Renal cortex interstitium (tissue), 11 donors: ENCODE data around the gene PARD6G. TPM values are rescaled to one million over a fixed set of nuclear protein-coding genes. Genes with fewer than 3 reads are reported as not detected.
"Not testable (repeated sequence)": the region's sequence is repeated elsewhere in the genome, so short reads cannot be mapped to it uniquely, and the experiment has no call there.

ENCODE experiments used
- DNase-seq, 11 donors: peaks; one replicate each; pipeline ENCODE4 v3.0.0-alpha.2; 2013; ENCODE audit warnings: low read depth in 9 of 11, low spot score in 4 of 11; ENCODE audit errors: extremely low read depth in 1 of 11
- polyA plus RNA-seq, 3 donors: library from polyadenylated mRNA; unstranded; fragments of 120-200 nt; gene quantifications; one replicate each; pipeline ENCODE4 v1.2.1, GENCODE V29; 2013; ENCODE audit not compliant: insufficient read length in 3 of 3

PARD6G gene
- polyA plus RNA-seq, 3 donors, result 29.4 to 33.8 (median 31.6) TPM

DNA sequence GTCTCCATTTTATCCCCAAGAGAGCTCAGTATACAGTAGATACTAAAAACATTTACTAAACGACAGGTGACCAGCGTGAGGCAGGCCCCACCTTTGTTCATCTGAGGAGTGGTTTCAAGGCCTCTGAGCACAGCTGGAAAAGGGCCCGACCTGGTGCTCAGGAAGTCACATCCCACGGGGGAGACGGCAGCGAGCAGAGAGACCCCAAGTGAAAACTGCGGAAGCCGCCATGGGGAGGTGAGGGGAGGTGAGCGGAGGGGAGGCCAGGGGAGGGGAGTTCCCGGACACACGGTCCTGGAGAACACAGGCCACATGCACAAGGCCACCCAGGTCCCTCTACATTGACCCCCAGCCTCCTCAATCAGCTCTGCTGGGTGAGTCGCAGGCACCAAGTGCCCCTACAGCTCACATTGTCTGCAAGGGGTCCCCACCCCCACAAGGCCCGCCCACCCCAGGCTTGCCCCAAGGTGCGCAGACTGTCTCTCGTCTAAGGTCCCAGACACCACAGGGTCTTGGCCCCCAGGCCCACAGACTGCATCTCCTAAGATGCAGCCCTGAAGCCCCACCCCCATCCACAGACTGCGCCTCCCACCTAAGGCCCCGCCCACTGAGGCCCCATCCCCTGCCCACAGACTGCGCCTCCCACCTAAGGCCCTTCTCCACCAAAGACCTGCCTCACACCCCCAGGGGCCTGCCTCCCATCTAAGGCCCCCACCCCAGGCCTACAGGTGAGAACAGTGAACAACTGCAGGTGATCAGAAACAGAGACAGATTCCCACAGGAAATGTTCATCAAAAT, 19.1 kb downstream of the PARD6G start:
- DNase-seq, result no peak

DNA sequence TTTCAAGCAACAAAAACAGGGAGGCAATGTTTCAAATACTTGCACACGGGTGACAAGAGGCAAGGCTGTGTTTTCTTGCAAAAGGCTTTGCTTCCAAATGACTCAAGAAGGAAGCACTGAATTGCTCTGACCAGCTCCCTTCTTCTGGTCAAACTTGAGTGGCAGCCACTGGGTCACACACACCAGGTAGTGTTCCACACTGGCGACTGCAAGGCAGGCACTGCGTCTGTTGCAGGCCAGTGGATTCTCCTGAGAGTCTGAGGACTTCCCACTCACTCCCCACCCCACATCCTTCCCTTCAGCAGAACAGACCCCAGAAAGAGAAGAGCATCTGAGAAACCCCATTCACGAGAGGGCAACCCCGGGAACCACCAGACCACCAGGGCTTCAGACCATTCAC, 19.8 kb downstream of the PARD6G start:
- no peak for DNase-seq

DNA sequence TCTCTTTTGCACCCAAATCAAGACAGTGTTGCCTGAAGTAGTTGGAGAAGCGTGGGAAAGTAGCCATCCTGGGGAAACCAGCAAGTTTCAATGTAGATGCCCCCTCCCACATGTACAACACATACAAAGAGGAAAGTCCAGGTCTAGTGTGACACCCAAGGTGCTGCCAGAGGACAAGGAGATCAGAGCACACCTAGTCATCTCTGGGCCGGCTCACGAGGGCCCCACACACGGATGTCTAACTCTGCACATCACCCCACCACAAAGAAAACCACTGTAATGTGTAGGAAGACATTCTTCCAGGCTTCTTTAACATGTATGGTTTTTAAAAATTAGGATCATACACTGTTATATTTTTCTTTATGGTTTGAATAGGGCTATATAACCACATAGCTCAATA, 21.6 kb downstream of the PARD6G start:
- no peak for DNase-seq

DNA sequence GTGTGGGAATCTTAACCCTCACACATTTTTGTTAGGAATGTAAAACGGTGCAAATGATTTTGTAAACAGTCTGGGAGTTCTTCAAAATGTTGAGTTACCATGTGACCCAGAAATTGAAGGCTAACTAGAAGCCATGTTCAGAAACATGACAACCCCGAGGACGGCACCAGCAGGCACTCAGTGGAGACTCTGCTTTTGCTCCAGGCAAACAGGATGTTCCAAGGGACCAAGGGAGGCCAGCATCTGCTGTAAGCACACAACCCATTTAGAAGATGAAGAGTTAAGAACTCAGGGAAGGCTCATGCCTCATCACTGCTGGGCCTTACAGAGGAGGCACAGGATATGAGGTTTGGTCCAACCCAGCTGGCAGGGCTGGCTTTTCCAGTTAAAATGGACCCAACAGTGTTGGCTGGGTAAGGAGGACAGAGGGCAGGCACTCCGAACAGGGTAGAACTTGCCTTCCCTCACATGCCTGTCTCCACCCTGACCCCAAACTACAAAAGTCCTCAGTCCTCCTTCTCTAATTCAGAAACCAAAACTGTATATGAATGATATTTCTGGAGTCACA, 23.6 kb downstream of the PARD6G start:
- DNase-seq, result no peak

DNA sequence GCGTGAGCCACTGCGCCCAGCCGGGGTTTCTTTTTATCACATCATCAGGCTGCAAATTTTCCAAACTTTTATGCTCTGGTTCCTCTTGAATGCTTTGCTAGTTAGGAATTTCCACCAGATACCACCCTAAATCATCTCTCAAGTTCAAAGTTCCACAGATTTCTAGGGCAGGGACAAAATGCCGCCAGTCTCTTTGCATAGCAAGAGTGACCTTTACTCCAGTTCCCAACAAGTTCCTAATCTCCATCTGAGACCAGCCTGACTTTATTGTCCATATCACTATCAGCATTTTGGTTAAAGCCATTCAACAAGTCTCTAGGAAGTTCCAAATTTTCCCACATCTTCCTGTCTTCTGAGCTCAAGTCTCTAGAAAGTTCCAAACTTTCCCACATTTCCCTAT, 27.8 kb downstream of the PARD6G start:
- DNase-seq, result not testable (repeated sequence)

DNA sequence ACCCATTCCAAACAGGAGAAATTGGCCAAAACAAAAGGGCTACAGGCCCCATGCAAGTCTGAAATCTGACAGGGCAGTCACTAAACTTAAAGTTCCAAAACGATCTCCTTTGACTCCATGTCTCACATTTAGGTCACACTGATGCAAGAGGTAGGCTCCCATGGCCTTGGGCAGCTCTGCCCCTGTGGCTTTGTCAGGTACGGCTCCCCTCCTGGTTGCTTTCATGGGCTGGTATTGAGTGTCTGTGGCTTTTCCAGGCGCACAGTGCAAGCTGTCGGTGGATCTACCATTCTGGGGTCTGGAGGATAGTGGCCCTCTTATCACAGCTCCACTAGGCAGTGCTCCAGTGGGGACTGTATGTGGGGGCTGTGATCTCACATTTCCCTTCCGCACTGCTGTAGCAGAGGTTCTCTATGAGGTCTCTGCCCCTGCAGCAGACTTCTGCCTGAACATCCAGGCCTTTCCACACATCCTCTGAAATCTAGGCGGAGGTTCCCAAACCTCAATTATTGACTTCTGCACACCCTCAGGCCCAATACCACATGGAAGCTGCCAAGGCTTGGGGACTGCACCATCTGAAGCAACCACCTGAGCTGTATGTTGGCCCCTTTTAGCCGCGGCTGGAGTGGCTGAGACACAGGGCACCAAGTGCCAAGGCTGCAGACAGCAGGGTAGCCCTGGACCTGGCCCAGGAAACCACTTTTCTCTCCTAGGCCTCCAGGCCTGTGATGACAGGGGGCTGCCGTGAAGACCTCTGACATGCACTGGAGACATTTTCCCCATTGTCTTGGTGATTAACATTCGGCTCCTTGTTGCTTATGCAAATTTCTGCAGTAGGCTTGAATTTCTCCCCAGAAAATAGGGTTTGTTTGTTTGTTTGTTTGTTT, 28.7 kb downstream of the PARD6G start:
- DNase-seq, result no peak

DNA sequence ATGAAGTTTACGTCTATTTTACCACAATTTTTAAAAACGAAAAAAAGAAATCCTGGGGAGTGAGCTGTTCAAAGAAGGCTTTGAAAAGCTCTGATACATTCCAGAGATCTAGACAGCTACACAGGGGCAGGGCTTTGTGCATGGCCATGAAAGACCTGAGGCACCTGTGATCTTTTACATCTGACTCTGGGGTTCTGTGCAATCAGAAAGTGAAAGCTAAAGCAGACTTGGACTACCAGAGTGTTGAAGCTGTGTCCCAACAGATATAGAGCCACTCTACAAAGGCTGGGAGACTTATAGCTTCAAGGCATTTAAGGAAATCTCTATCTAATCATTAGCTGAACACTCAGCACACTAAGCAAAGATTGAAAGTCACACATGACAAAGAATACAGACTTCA, 34.1 kb downstream of the PARD6G start:
- no peak for DNase-seq

DNA sequence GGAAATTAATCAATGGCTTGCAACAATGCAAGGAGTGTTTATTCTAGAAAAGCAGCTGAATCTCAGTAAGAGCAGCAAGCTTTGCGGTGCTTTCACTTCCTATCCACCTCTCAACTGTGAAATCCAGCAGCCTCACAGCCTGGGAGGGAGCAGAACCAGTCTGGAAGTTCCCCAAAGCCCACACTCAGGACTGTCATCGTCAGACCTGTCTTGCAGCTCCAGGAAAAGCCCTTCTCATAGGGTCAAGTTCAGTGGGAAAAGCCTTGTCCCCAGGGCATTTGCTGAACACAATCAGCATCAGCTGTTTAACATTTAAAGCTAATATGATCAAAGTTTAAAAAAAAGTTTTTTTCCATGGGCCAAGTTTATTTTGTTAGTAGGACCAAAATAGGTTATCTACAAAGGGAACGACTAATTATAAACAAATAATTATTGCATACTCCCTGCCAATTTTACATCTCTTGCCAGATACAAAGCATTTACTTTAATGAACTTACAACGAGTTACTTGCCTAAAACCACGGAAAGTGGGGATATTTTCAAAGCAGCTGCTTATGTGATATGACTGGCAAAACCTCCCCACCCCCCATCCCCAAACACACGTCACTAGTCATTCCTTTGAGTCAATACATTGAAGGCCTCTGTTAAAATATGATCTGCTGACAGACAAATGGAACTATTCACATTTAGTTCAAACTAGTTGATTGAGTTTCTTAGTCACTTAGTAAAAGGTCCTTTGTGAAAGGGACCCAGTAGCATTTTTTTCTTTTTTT, 36.8 kb downstream of the PARD6G start:
- no peak for DNase-seq

DNA sequence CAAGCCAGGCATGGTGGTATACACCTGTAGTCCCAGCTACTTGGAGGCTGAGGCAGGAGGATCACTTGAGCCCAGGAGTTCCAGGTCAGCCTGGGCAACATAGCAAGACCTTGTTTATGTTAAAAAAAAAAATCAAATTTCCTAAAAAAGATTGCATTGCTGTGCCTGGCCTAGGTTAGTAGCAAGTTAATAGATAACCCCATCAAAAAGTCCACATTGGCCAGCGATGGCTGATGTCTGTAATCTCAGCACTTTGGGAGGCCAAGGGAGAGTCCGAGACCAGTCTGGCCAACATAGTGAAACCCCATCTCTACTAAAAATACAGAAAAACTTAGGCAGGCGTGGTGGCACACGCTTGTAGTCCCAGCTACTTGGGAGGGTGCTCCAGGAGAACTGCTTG, 38.7 kb downstream of the PARD6G start:
- DNase-seq, result no peak

DNA sequence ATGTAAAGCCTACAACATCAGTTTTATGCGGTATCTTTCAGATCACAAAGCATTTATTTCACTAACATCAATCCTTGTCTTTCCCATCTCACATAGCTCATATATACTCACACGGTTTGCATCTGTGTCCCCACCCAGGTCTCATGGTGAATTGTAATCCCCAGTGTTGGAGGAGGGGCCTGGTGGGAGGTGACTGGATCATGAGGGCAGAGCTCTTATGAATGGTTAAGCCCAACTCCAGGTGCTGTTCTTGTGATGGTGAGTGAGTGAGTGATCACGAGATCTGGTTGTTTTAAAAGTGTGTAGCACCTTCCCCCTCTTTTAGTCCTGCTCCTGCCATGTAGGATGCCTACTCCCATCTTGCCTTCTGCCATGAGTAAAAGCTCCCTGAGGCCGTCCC, 42.0 kb downstream of the PARD6G start:
- DNase-seq, result no peak

DNA sequence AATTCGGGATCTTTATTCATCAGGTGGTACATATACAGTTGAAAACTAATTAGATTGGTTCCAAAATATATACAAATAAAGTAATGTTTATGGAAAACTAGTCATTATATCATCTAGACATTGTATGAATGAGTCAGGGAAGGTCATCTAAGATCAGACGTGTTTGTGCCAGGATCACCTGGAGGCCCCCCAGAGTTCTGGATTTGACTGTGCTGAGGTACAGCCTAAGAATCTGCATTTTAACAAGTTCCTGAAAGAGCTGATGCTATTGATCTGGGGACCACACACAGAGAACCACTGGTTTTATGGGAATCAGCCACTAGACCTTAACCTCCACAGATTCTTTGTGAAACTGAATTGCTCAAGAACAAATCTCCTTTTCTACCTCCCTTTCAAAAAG, 43.2 kb downstream of the PARD6G start:
- DNase-seq, result no peak

DNA sequence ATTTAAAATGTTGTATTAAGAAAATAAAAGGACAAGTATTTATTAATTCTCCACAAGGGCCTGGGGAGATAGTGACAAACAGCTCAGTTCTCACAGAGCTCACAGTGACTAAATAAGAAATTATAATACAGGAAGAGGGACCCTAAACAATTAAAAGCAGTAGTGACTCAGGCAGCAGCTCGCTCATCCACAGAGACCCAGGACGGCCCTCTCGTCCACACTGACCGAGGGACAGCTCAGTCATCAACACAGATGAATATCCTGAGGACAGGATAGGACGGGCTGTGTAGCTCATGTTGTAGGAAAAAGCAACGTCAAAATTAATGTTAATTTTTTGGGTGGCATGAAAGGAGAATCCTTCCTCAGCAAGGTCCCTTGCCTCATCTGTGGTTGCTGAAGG, 44.1 kb downstream of the PARD6G start:
- no peak for DNase-seq

DNA sequence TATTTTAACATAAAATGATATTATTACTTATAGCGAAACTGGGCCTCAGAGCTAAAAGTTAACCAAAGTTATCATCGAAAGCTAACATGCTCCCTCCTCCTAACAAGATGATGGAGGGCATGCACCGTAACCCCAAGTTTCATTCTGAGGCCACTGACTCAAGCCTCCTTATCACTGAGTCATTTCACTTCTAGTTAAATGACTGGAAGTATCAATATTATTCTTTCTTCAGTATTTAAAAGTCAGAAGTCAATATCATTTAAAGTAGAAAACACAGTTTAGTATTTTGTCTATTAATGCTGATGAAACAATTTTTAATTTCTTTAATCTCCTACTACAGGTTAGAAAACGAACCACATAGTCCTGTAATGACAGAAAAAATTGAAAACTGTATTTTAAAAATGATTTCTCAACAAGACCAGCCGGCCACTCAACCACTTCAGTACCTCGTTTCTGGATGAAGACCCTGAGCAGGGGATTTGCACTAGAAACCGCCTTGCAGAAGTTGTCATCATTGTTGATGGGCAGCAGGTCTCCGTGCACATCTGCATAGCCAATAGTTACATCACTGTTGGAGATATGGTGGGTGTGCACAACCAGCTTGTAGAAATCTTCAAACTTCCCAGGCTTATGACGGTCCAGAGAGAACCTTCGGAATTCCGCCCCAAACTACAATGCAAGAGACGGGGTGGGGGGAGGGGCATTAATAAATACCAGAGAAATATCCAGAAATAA, 44.9 kb downstream of the PARD6G start:
- DNase-seq, result no peak

DNA sequence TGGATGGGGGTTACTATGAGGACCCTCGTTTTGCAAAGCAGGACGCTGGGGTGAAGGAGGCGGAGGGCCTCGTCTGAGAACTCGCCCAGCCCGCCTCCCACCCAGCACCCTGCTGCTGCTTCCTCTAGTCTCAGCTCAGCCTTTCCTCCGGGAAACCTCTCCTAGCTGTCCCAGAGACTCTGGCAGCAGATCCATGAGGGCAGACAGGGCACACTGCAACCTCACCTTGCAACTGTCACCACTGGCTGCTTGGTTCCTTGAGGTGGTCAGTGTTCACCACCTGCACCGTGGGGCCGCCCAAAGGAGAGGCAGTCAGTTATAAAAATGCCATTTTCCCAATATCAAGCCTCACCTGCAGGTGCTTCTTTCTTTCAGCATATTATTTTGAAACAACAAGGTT, 45.6 kb downstream of the PARD6G start:
- DNase-seq, result no peak

DNA sequence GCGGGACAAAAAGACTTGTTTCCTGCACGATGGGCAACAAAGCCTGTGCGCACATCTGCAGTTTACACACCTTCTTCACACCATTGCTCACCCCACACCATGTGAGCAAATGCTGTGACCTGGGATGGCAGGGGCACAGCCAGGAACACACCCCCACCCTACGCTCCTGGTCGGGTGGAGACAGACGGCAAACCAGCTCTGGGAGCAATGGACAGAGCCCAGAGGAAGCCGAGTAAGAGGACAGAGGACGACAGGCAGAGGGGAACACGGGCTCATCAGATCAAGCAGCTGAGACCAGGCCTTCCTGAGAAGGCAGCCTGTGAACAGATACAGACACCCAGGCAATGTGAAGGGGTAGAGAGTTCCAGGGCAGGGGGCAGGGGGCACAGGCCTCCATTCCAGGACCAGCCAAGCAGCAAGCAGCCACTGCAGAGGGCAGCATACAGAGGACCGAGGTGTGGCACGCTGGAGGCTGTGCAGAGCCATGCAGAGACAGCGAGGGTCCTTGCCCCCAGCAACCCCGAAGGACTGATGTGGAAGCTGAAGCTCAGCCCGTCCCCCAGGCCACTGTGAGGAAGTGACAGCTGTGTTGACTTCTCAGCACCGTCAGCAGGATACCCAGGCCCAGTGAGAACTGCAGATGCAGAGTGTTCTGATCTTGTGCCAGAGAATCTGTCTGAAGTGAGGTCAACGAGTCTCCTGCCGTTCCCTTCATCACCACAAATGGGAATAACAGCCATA, 46.2 kb downstream of the PARD6G start:
- DNase-seq, result no peak

DNA sequence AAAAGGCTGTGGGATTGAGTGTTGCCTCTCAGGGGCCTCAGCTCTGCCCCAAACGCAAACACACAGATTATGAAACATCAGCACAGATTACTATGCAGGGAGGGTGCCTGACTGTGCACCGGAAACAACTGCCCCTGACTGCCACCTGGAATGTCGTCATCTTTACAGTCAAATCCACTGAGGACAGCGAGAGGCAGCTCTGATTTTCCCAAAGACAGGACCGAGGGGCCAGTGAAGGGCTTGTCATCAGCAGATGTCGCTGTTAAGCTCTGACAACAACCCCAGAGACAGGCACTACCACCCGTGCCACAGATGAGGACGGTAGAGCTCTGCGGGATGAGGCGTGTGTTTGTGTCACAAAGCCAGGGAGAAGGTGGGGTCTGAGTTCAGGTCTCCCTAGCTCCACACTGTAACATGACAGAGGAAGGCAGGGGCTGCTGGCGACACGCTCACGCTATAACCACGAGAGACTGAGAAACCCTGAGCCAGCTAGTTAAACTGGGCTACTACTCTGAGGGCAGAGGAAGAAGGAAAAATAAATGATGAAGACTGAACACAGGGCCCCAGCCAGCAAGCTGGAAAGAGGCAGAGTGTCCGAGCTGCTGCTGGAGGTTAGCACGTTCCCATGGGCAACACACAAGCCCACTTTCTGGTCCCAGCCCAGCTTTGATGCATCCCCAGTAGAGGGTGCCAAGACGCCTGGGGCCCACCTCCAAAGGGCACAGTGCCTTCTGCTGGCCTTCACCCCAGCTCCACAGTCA, 47.0 kb downstream of the PARD6G start:
- DNase-seq, result no peak

DNA sequence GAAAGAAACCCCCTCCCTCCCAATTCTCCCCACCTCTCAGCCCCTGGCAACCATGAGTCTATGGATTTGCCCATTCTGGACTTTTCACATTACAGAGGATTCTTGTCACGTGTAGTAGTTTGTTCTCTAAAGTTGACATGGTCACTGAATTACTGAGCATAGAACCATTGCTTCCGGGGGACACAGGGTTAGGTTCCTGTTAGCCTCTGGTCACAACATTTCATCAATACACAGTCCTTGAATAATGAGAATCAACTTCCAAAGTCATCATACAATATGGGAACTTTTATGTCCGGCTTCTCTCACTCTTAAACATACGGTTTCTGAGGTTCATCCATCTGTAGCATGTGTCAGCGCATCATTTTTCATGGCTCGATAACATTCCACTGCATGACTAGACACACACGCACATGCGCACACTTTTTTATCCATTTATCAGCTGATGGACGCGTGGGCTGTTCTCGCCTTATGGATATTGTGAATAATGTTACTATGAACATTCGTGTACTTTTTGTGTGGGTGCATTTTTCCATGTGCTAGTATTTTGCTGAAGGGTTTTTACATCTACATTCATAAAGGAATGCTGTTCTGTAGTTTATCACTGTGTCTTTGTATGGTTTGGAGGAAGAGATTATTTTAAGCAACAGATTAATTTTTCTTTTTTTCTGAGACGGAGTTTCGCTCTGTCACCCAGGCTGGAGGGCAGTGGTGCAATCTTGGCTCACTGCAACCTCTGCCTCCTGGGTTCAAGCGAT, 48.1 kb downstream of the PARD6G start:
- DNase-seq, result no peak
